Measurements from ENCODE around the gene CCL1.

DNA sequence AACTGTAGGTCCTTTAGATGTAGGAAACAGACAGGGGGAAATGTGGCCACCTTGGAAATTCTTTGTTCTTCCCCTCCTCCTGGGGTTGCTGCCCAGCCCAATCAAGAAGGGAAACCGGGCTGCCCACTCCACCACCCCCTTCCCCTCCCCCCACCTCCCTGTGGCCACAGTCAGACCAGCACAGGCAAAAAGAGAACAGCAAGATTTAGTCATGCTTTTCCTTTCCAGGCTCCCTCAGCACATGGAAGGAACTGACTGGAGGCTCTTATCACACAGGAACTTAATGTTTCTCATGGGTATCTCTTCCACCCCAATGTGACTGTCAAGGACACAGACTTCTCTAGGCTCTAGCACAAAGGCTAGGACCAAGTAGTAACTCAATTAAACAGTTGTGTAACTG, 3.0 kb upstream of the CCL1 start:
- TF ChIP-seq, protein P1, sequence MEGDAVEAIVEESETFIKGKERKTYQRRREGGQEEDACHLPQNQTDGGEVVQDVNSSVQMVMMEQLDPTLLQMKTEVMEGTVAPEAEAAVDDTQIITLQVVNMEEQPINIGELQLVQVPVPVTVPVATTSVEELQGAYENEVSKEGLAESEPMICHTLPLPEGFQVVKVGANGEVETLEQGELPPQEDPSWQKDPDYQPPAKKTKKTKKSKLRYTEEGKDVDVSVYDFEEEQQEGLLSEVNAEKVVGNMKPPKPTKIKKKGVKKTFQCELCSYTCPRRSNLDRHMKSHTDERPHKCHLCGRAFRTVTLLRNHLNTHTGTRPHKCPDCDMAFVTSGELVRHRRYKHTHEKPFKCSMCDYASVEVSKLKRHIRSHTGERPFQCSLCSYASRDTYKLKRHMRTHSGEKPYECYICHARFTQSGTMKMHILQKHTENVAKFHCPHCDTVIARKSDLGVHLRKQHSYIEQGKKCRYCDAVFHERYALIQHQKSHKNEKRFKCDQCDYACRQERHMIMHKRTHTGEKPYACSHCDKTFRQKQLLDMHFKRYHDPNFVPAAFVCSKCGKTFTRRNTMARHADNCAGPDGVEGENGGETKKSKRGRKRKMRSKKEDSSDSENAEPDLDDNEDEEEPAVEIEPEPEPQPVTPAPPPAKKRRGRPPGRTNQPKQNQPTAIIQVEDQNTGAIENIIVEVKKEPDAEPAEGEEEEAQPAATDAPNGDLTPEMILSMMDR (IDR thresholded peaks at IDR 0.05): no peak
- TF ChIP-seq RFX5 (IDR thresholded peaks at IDR 0.05; ENCODE audit: low read length): no peak
- no peak for TF ChIP-seq RAD21 (IDR thresholded peaks at IDR 0.05; ENCODE audit: low read length)
- TF ChIP-seq RCOR1 (IDR thresholded peaks at IDR 0.05; ENCODE audit: low read length): no peak

Measured in SK-N-SH (cell line).